Heart right ventricle (tissue), 16 donors: Measurements from ENCODE around the gene RNF38. TPM values are rescaled to one million over a fixed set of nuclear protein-coding genes. Genes with fewer than 3 reads are reported as not detected.
"Not testable (repeated sequence)": the region's sequence is repeated elsewhere in the genome, so short reads cannot be mapped to it uniquely, and the experiment has no call there.

Experiments used
- ATAC-seq, 8 donors: fragments of 200-7000 bp; cut with Tn5 transposase; one replicate each; pipeline ENCODE4 v1.9.1; 2020; ENCODE audit warnings: mild to moderate bottlenecking in 8 of 8, moderate library complexity in 8 of 8, moderate number of reproducible peaks in 1 of 8
- DNase-seq, 2 donors: peaks; one replicate each; pipeline ENCODE4 v3.0.0-alpha.2; 2020
- H3K27ac ChIP-seq, 10 donors: fragments of 200-600 bp; sonication (generic) in 2 of 10; one replicate each; pipeline versions ENCODE4 v1.5.0 to v1.8.0; 2020 to 2022; ENCODE audit warnings: mild to moderate bottlenecking in 3 of 10
- H3K27me3 ChIP-seq, 7 donors: fragments of 200-600 bp; one replicate each; pipeline ENCODE4 v1.8.0; 2021 to 2022; ENCODE audit warnings: mild to moderate bottlenecking in 2 of 7
- H3K36me3 ChIP-seq, 9 donors: fragments of 200-600 bp; sonication (generic) in 1 of 9; one replicate each; pipeline versions ENCODE4 v1.5.0 to v1.8.0; 2020 to 2022; ENCODE audit warnings: mild to moderate bottlenecking in 2 of 9
- H3K4me1 ChIP-seq, 9 donors: fragments of 200-600 bp; sonication (generic) in 1 of 9; one replicate each; pipeline versions ENCODE4 v1.5.0 to v1.8.0; 2020 to 2022; ENCODE audit warnings: mild to moderate bottlenecking in 4 of 9
- H3K4me3 ChIP-seq, 10 donors: fragments of 200-600 bp; sonication (generic) in 2 of 10; one replicate each; pipeline versions ENCODE4 v1.5.0 to v1.8.0; 2020 to 2022; ENCODE audit warnings: mild to moderate bottlenecking in 7 of 10, moderate library complexity in 2 of 10
- H3K9me3 ChIP-seq, 11 donors: fragments of 200-600 bp in 10 of 11; sonication (generic) in 2 of 11; one replicate each; pipeline versions ENCODE4 v1.5.0 to v1.8.0; 2013 to 2022; ENCODE audit warnings: mild to moderate bottlenecking in 2 of 11, control low read depth in 1 of 11, moderate library complexity in 1 of 11
- WGBS, 2 donors: extraction: QIAGEN DNeasy Blood & Tissue Kit; methylation state at CpG; one replicate each; pipeline ENCODE4 v1.1.7; 2013; ENCODE audit warnings: inconsistent platforms in 1 of 2; 5-methylcytosine and 5-hydroxymethylcytosine counted together
- intact Hi-C, 10 donors: fragments of 100-400 bp; cut with DNase I; formaldehyde crosslinking; loops; one replicate each; pipeline versions ENCODE4 v1.11.1 to v1.14.2; 2022
- polyA plus RNA-seq, 2 donors: library from polyadenylated mRNA; stranded (reverse); fragments of 200-250 nt; gene quantifications; one replicate each; pipeline ENCODE4 v1.2.3, GENCODE V29; 2013
- total RNA-seq, 10 donors: library from RNA; stranded (reverse); fragmentation: NEBNext Ultra II Directional in 3 of 10; extraction: Animal tissue kit (Norgen Biotek cat#: 25700) in 3 of 10; gene quantifications; one replicate each; pipeline versions ENCODE4 v1.2.1 to v1.2.4, GENCODE V29; 2021 to 2023
- TF ChIP-seq, protein P1 (sequence below), 9 donors: fragments of 200-600 bp; sonication (generic) in 2 of 9; IDR thresholded peaks; one replicate each; pipeline versions ENCODE4 v1.5.0 to v1.8.0; 2021 to 2022; ENCODE audit warnings: antibody characterized with exemption in 9 of 9, mild to moderate bottlenecking in 5 of 9, moderate library complexity in 1 of 9
- donor health status: Arrhythmogenic right ventricular cardiomyopathy.
- donor health status: ischemic (EF 13 %, LVEDD 7.1; RV severe dilation, severe dysfunction).
- donor health status: healthy with polysubstance abuse.
- donor health status: DM: no; HTN: yes; CAD: no.
- donor health status: DM: no; HTN: no; CAD: no.
- donor health status: ischemic (EF 25% LVEDD 6.9; RV normal size, moderate dysfunction).
- donor health status: ischemic (EF 25% LVEDD 5.7; RV mildly dilated, moderate dysfunction).
- donor health status: healthy.
- donor health status: DM: yes; HTN: yes; CAD: no.
- donor health status: Ischemic cardiomyopathy.
- donor health status: ischemic (EF 35%, LVEDD 5.7; RV mildly dilated, moderate dysfunction).
- donor health status: nonischemic (EF 11% LVEDD 7.7; RV severe dilation, severe dysfunction).
- donor health status: DM: yes; HTN: yes; CAD: no.
- donor health status: PGD.
- donor health status: ischemic (EF 29% LVEDD 5.4; RV normal size, mild dysfunction).
- donor health status: nonischemic (EF 23%, LVEDD 6.1; RV moderate dilation, normal function).

Gene RNF38
- total and polyA plus RNA-seq, 12 donors: 6.4 to 56.0 (median 32.8) TPM

DNA sequence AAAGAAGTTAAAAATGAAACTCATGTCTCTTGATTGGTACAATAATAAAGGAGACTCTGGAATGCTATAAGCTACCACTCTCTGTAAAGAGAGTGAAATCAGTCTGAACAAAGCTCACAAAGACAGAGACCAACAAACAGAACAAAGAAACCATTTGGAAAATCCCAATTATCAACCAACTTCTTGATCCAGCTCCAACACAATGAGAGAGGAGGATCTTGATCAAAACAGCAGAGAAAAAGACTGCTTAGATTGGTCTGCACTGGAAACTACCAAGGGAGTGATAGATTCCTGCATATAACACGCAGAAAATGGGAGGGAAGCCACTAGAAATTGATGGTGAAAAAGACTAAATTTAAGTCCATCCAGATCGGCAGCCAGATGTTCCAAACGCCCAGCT is 23.1 kb upstream of the RNF38 start:
- Histone ChIP-seq H3K4me1 (peaks cover 0 to 13% (median 4%) of the 10 kb centered on the region in 9 donors), H3K4me3 (no peak overlapping the region), H3K27ac (no peak overlapping the region), H3K36me3 (peaks cover 0 to 26% (median 0%) of the 10 kb centered on the region in 9 donors), H3K9me3 (peaks cover 0 to 2% (median 0%) of the 10 kb centered on the region in 11 donors), H3K27me3 (no peaks in the 10 kb centered on the region)
- intact Hi-C loops: loop anchor here in 2 of 10 donors (5.0 to 10.0 kb wide), 2 partner anchors 58 to 129 kb away; no protein-coding TSS in a partner anchor
- 76 to 80% methylated on average over 3 of the region's 3 CpGs for WGBS, 2 donors
- TF ChIP-seq, protein P1, sequence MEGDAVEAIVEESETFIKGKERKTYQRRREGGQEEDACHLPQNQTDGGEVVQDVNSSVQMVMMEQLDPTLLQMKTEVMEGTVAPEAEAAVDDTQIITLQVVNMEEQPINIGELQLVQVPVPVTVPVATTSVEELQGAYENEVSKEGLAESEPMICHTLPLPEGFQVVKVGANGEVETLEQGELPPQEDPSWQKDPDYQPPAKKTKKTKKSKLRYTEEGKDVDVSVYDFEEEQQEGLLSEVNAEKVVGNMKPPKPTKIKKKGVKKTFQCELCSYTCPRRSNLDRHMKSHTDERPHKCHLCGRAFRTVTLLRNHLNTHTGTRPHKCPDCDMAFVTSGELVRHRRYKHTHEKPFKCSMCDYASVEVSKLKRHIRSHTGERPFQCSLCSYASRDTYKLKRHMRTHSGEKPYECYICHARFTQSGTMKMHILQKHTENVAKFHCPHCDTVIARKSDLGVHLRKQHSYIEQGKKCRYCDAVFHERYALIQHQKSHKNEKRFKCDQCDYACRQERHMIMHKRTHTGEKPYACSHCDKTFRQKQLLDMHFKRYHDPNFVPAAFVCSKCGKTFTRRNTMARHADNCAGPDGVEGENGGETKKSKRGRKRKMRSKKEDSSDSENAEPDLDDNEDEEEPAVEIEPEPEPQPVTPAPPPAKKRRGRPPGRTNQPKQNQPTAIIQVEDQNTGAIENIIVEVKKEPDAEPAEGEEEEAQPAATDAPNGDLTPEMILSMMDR (IDR thresholded peaks at IDR 0.05): no peak
- ATAC-seq: no peak
- DNase-seq: no peak

DNA sequence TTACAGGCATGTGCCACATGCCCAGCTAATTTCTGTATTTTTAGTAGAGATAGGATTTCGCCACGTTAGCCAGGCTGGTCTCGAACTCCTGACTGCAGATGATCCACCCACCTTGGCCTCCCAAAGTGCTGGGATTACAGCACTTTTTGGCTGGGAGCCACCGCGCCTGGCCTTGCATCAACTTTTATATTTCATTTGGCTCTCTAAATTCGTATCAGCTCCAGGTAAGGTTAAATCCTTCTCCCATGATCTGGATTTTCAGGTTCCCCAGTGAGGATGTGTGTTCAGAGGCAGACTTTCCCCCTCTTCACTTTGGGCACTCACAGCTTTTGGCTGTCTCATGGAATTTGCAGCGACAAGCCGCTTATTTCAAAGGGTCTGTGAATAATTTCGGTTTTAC is 16.8 kb upstream of the RNF38 start:
- no peak for ATAC-seq

DNA sequence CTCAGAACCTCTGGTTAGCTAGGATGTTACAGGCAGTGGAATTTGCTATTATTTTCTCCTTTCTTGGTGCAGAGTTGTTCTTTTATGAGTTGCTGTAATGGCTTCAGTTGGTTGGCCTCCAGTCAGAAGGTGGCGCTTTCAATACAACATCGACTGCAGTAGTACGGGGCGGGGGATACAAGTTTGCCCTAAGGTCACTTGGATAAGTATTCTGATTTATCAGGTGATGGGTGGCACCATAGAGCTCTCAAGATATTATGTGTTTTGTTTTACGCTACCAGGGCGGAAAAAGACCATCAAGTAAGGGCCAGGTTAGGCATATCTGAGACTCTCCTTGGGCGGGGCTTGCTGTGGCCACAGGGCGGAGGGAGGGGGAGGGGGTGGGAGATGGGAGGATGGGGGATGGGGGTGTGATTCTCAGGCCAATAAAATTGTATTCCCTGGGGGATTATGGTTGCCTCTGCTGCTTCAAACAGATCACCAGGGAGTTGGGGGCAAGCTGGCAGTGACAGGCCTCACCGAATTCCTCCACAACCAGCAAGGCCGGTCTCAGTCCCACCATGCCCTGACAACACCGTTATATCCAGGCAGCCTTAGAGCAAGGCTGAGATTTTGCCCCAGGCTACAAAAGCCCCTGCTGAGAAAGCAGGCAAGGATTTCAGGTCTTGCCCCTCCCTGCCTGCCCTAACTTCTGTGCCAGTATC is 15.9 kb upstream of the RNF38 start:
- intact Hi-C loops: no loop called here
- Histone ChIP-seq H3K4me3 (no peak overlapping the region), H3K4me1 (peaks cover 0 to 11% (median 0%) of the 10 kb centered on the region in 9 donors), H3K27me3 (no peaks in the 10 kb centered on the region), H3K27ac (no peak overlapping the region), H3K9me3 (no peaks in the 10 kb centered on the region), H3K36me3 (peaks cover 0 to 10% (median 0%) of the 10 kb centered on the region in 9 donors)
- no peak for ATAC-seq
- WGBS, 2 donors: 93 to 96% methylated on average over 11 of the region's 11 CpGs
- TF ChIP-seq, protein P1 (IDR thresholded peaks at IDR 0.05): no peak
- no peak for DNase-seq

More for the DNA sequence above, 16.8 kb upstream of the RNF38 start:
- Histone ChIP-seq H3K27ac (no peak overlapping the region), H3K36me3 (peaks cover 0 to 19% (median 0%) of the 10 kb centered on the region in 9 donors), H3K4me3 (no peak overlapping the region), H3K27me3 (no peaks in the 10 kb centered on the region), H3K9me3 (no peaks in the 10 kb centered on the region), H3K4me1 (peaks cover 0 to 11% (median 0%) of the 10 kb centered on the region in 9 donors)
- intact Hi-C loops: no loop called here
- 85 to 94% methylated on average over 9 of the region's 9 CpGs for WGBS, 2 donors
- TF ChIP-seq, protein P1 (IDR thresholded peaks at IDR 0.05): no peak
- DNase-seq: no peak

GRCh38 chr9:36411410-36411809 is 11.3 kb upstream of the RNF38 start:
- ATAC-seq, H3K36me3 ChIP-seq, H3K9me3 ChIP-seq, DNase-seq, H3K27ac ChIP-seq, H3K4me3 ChIP-seq, H3K27me3 ChIP-seq: not testable (repeated sequence)
- WGBS, 2 donors: 96 to 97% methylated on average over 3 of the region's 3 CpGs
- intact Hi-C loops: loop anchor here in 1 of 10 donors (2.0 kb wide), 1 partner anchor 145 kb away; no protein-coding TSS in a partner anchor
- H3K4me1 ChIP-seq: peaks cover 0 to 18% (median 0%) of the 10 kb centered on the region in 9 donors

DNA sequence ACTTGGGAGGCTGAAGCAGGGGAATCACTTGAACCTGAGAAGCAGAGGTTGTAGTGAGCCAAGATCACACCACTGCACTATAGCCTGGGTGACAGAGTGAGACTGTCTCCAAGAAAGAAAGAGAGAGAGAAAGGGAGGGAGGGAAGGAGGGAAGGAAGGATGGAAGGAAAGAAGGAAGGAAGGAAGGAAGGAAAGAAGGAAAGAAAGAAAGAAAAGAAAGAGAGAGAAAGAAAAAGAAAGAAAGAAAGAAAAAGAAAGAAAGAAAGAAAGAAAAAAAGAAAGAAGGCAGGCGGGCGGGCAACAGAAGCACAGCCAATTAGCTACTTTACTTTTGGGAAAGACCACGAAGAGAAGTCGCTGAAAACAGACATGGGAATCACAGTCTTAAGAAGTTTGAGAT is 9.0 kb upstream of the RNF38 start:
- not testable (repeated sequence) for H3K4me3 ChIP-seq, DNase-seq, ATAC-seq, H3K27ac ChIP-seq, H3K9me3 ChIP-seq, H3K27me3 ChIP-seq, H3K36me3 ChIP-seq
- 98% methylated on average over 4 of the region's 4 CpGs for WGBS, 2 donors
- intact Hi-C loops: loop anchor here in 8 of 10 donors (2.0 to 10.0 kb wide), 6 partner anchors 38 to 163 kb away; partner anchors contain the start of gene MELK (in 1 of the 8)
- peaks cover 0 to 18% (median 0%) of the 10 kb centered on the region in 9 donors for H3K4me1 ChIP-seq
